Measurements from ENCODE around the gene ZFYVE16. TPM values are rescaled to one million over a fixed set of nuclear protein-coding genes. Genes with fewer than 3 reads are reported as not detected.
"Not testable (repeated sequence)": the region's sequence is repeated elsewhere in the genome, so short reads cannot be mapped to it uniquely, and the experiment has no call there.

The ZFYVE16 gene
- polyA plus RNA-seq, 5 donors: 44.5 to 105 (median 86.5) TPM

GRCh38 chr5:80408484-80409366, 861 bp downstream of the ZFYVE16 start:
- DNase-seq: no peak

GRCh38 chr5:80409367-80409966, 1.6 kb downstream of the ZFYVE16 start:
- DNase-seq: peak in 1 of 2 donors; percentile 26

- no peak for DNase-seq
Observed at GRCh38 chr5:80411589-80412219, 3.8 kb downstream of the ZFYVE16 start.

- no peak for DNase-seq
Observed at GRCh38 chr5:80414113-80414512, 6.2 kb downstream of the ZFYVE16 start.

- DNase-seq: no peak
Observed at GRCh38 chr5:80417973-80418372, 10.1 kb downstream of the ZFYVE16 start.

GRCh38 chr5:80424365-80424764, 16.5 kb downstream of the ZFYVE16 start:
- not testable (repeated sequence) for DNase-seq

- DNase-seq: no peak
Observed at GRCh38 chr5:80435476-80435875, 27.6 kb downstream of the ZFYVE16 start.

- DNase-seq: no peak
Observed at GRCh38 chr5:80437326-80437725, 29.5 kb downstream of the ZFYVE16 start.

- DNase-seq: no peak
Observed at GRCh38 chr5:80438739-80439138, 30.9 kb downstream of the ZFYVE16 start.

- DNase-seq: no peak
Observed at GRCh38 chr5:80439213-80439612, 31.3 kb downstream of the ZFYVE16 start.

- DNase-seq: no peak
Observed at GRCh38 chr5:80442742-80443141, 34.9 kb downstream of the ZFYVE16 start.

GRCh38 chr5:80453366-80453765, 45.5 kb downstream of the ZFYVE16 start:
- DNase-seq: no peak

- no peak for DNase-seq
Observed at GRCh38 chr5:80463269-80463668, 55.4 kb downstream of the ZFYVE16 start.

- no peak for DNase-seq
Observed at GRCh38 chr5:80466669-80467485, 59.0 kb downstream of the ZFYVE16 start.

- no peak for DNase-seq
Observed at GRCh38 chr5:80468131-80468530, 60.3 kb downstream of the ZFYVE16 start.

- not testable (repeated sequence) for DNase-seq
Observed at GRCh38 chr5:80470631-80471030, 62.8 kb downstream of the ZFYVE16 start.

- DNase-seq: peak in 1 of 2 donors; percentile 24
Observed at GRCh38 chr5:80474929-80475328, 67.1 kb downstream of the ZFYVE16 start.

GRCh38 chr5:80479713-80480112, 71.8 kb downstream of the ZFYVE16 start:
- DNase-seq: no peak

- no peak for DNase-seq
Observed at GRCh38 chr5:80480354-80480753, 72.5 kb downstream of the ZFYVE16 start.

GRCh38 chr5:80481019-80481893, 73.4 kb downstream of the ZFYVE16 start:
- no peak for DNase-seq

GRCh38 chr5:80482578-80482977, 74.7 kb downstream of the ZFYVE16 start:
- no peak for DNase-seq

Data from right lung (tissue), 5 donors.